Measurements from ENCODE around the gene SYCP2L. TPM values are rescaled to one million over a fixed set of nuclear protein-coding genes. Genes with fewer than 3 reads are reported as not detected.
"Not testable (repeated sequence)": the region's sequence is repeated elsewhere in the genome, so short reads cannot be mapped to it uniquely, and the experiment has no call there.

Gene SYCP2L
- total and polyA plus RNA-seq, 7 donors = 0.09 to 22.1 (median 0.71) TPM; not detected in 2

- Histone ChIP-seq H3K27ac (no peak overlapping the region), H3K4me3 (no peak overlapping the region), H3K9me3 (peaks cover 0 to 6% (median 0%) of the 10 kb centered on the region in 4 donors), H3K4me1 (peaks cover 0 to 4% (median 2%) of the 10 kb centered on the region in 4 donors), H3K27me3 (peaks cover 0 to 1% (median 0%) of the 10 kb centered on the region in 3 donors), H3K36me3 (no peaks in the 10 kb centered on the region)
- intact Hi-C loops (cut with DNase I) = no loop called here
- no peak for DNase-seq
- TF ChIP-seq POLR2A (IDR thresholded peaks at IDR 0.05) = no peak
- no peak for TF ChIP-seq EP300 (IDR thresholded peaks at IDR 0.05)
- no peak for TF ChIP-seq CTCF (IDR thresholded peaks at IDR 0.05)
- no peak for TF ChIP-seq POLR2AphosphoS5 (IDR thresholded peaks at IDR 0.05)
Observed at GRCh38 chr6:10843554-10843953, 43.3 kb upstream of the SYCP2L start.

GRCh38 chr6:10847684-10848083 lies 39.2 kb upstream of the SYCP2L start:
- Histone ChIP-seq H3K4me3 (no peak overlapping the region), H3K27ac (no peak overlapping the region), H3K27me3 (no peaks in the 10 kb centered on the region), H3K9me3 (peaks cover 0 to 6% (median 0%) of the 10 kb centered on the region in 4 donors), H3K4me1 (no peaks in the 10 kb centered on the region), H3K36me3 (no peaks in the 10 kb centered on the region)
- WGBS, 2 donors = 72 to 82% methylated on average over 3 of the region's 3 CpGs
- intact Hi-C loops (cut with DNase I) = no loop called here
- TF ChIP-seq CTCF (IDR thresholded peaks at IDR 0.05) = no peak
- TF ChIP-seq POLR2AphosphoS5 (IDR thresholded peaks at IDR 0.05) = no peak
- TF ChIP-seq EP300 (IDR thresholded peaks at IDR 0.05) = no peak
- TF ChIP-seq POLR2A (IDR thresholded peaks at IDR 0.05) = no peak
- DNase-seq = no peak

- Histone ChIP-seq H3K9me3 (peaks cover 0 to 7% (median 2%) of the 10 kb centered on the region in 4 donors), H3K4me3 (no peak overlapping the region), H3K27me3 (no peaks in the 10 kb centered on the region), H3K36me3 (no peaks in the 10 kb centered on the region), H3K4me1 (no peaks in the 10 kb centered on the region), H3K27ac (no peak overlapping the region)
- no peak for TF ChIP-seq POLR2AphosphoS5 (IDR thresholded peaks at IDR 0.05)
- DNase-seq = no peak
- intact Hi-C loops (cut with DNase I) = no loop called here
- 87 to 94% methylated on average over 4 of the region's 4 CpGs for WGBS, 2 donors
Observed at GRCh38 chr6:10849901-10850300, 37.0 kb upstream of the SYCP2L start.

- 29 to 46% methylated on average over 7 of the region's 7 CpGs for WGBS, 2 donors
- H3K9me3 ChIP-seq = peaks cover 0 to 7% (median 2%) of the 10 kb centered on the region in 4 donors
- H3K36me3 ChIP-seq = no peaks in the 10 kb centered on the region
- DNase-seq = no peak
- TF ChIP-seq POLR2A (IDR thresholded peaks at IDR 0.05) (no peak), CTCF (IDR thresholded peaks at IDR 0.05) (no peak), EP300 (IDR thresholded peaks at IDR 0.05) (no peak), POLR2AphosphoS5 (IDR thresholded peaks at IDR 0.05) (no peak)
- H3K27me3 ChIP-seq = no peaks in the 10 kb centered on the region
- H3K4me1 ChIP-seq = no peaks in the 10 kb centered on the region
- H3K4me3 ChIP-seq = no peak overlapping the region
- H3K27ac ChIP-seq = no peak overlapping the region
- intact Hi-C loops (cut with DNase I) = no loop called here
Observed at GRCh38 chr6:10850728-10851127, 36.1 kb upstream of the SYCP2L start.

- intact Hi-C loops (cut with DNase I) = no loop called here
- WGBS, 2 donors = 73 to 77% methylated on average over 11 of the region's 11 CpGs
- TF ChIP-seq POLR2AphosphoS5 (IDR thresholded peaks at IDR 0.05) (no peak), EP300 (IDR thresholded peaks at IDR 0.05) (no peak), CTCF (IDR thresholded peaks at IDR 0.05) (no peak), POLR2A (IDR thresholded peaks at IDR 0.05) (no peak)
- no peak for DNase-seq
- no peaks in the 10 kb centered on the region for H3K4me1 ChIP-seq
- H3K36me3 ChIP-seq = no peaks in the 10 kb centered on the region
- H3K27ac ChIP-seq = no peak overlapping the region
- no peaks in the 10 kb centered on the region for H3K27me3 ChIP-seq
- H3K9me3 ChIP-seq = peaks cover 0 to 7% (median 2%) of the 10 kb centered on the region in 4 donors
- H3K4me3 ChIP-seq = no peak overlapping the region
Observed at GRCh38 chr6:10852361-10852960, 34.4 kb upstream of the SYCP2L start.

- H3K27me3 ChIP-seq; intact Hi-C loops (cut with DNase I); H3K4me1 ChIP-seq; H3K4me3 ChIP-seq; DNase-seq; H3K9me3 ChIP-seq; H3K27ac ChIP-seq; H3K36me3 ChIP-seq: not testable (repeated sequence)
- 66 to 70% methylated on average over 6 of the region's 6 CpGs for WGBS, 2 donors
Observed at GRCh38 chr6:10853849-10854300, 33.0 kb upstream of the SYCP2L start.

Data from sigmoid colon (tissue), 7 donors.